SHP77 (cell line): Measurements from ENCODE around the gene ZNF17.
A peak's percentile ranks its signal among the peaks of the same experiment; 100 is the strongest.

Source experiments
- DNase-seq, 2 experiments: peaks; one replicate each; lab custom pipeline; 2025; lab: John Stamatoyannopoulos, UW

Gene ZNF17

GRCh38 chr19:57434386-57435061 lies 23.6 kb downstream of the ZNF17 start:
- DNase-seq = no peak

DNA sequence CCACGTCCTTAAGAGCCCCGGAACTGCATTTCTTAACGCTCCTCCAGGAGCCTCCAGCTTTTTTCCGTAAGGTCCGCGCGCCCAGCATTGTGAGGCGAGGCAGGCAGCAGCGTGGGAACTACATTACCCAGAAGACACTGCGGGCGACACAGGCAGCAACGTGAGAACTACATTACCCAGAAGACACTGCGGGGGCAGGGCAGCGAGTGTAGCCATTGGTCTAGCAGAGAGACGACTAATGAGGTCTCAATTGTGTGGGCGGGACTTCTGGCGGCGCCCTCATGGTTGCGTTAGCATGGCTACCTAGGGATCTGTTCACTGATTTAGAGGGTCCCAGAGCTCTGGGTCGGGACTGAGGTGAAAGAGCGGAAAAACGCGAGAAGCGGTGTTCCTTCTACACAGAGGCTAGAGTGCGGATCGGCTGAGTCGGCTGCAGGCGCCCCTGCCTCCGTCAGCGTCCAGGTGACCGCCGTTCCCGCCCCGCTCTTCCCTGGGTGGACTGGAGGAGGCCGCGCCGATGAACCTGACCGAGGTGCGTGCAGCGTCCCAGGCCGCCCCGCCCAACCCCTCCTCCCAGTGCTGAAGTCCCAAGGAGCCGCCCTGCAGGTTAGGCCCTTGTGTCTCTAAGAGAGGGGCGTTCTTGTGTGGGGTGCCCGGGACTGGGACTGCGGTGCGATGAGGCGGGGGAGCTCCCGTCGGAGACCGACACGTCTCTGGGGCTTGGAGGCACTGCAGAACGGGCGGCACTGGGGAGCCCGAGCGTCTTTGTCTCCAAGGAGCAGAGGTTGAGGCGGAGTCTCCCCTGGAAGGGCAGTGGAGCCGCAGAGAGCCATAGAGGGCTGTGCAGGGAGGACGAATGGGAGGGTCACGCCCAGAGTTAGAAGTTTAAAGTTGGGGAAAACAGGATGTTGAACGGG lies 24.4 kb downstream of the ZNF17 start, which contains the start of gene ZNF749:
Gene ZNF749 (plus strand): TSS at position 264 of the 917 bp plus-strand sequence. CDS start 254 bp downstream, at position 518.
- peak; percentile 97 to 98 for DNase-seq

GRCh38 chr19:57436417-57436816 lies 25.5 kb downstream of the ZNF17 start:
- no peak for DNase-seq

DNA sequence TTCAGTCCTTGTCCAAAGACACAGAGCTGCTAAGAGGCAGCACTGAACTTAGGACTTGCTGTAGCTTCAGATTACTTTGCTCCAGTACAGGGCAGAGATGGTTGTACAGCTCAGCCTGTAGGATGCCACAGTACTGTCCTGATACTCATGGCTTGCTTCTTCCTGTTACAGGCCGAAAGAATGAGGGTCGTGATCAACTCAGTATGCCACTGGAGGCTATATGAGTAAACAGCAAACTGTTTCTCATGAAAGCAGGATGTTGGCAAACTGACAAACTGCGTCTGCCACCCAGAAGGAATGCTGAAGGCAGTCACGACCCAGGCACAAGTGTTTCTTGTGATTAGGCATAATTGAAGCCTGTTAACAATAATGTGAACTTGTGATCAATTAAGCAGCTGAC lies 27.0 kb downstream of the ZNF17 start:
- DNase-seq = no peak

DNA sequence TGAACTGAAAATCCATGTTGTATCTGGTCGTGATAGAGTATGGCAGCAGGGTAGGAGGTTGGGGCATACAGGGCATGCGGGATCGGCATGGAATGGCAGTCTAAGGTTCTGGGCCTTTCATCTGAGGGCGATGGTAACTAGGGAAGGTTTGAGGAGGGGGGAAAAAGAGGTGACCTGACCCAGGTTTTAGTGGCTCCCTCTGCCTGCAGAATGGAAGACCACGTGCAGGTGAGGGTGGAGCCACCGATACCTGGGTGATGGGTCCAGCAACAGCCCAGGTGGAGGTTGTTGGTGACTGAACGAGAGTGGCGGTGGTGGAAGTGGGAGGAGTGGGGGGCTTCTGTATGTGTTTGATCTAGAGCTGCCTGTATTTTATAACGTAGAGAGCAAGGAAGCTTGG lies 28.0 kb downstream of the ZNF17 start:
- no peak for DNase-seq

DNA sequence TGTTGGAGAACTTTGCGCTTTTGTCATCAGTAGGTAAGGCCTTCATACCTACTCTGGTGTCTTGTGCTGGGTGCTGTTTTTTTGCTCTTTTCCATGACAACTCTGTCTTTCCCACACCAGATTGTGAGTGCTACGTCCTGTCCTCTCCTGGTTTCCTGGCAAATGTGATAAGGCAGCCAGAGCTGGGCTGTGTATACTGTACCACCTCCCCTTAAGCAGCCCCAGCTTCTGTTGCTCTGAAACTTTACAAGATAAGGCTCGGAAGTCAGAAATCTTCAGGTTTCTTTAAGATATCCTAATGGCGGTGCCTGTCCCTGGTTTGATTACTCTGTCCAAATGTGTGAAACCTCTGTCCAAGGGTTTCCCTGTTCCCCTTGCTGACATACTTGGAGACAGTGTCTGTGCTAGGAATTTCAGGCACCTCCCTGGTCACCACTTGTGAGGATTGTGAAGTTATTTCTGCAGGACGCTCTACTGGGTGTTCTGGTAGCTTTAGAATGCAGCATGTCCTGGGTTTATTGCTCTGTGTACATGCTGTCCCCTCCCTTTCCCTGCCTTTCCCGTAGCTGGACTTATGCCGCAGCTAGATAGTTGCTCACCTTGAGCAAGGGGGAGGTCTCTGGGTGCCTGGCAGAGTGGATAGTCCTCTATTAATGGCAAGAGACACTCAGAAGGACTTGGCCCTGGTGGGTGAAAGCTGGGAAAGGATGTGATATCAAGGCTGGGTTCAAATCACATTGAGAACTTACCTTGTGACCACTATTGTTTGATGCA lies 31.2 kb downstream of the ZNF17 start:
- DNase-seq = no peak

DNA sequence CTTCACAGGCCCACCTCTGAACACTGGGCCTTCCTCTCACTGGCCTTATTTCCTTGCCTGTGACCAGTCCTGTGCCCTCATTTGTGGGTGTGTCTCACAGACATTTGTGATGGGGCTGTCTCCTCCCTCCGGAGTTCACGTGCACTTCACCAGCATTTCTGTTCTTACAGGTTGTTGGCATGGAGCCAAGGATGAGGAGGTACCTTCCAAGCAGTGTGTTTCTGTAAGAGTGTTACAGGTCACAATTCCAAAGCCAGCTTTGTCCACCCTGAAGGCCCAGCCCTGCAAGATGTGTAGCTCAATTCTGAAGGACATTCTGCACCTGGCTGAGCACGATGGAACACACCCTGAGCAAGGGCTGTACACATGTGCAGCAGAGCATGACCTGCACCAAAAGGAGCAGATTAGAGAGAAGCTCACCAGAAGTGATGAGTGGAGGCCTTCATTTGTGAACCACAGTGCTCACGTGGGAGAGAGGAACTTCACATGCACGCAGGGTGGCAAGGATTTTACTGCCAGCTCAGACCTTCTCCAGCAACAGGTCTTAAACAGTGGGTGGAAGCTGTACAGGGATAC lies 32.2 kb downstream of the ZNF17 start:
- no peak for DNase-seq

DNA sequence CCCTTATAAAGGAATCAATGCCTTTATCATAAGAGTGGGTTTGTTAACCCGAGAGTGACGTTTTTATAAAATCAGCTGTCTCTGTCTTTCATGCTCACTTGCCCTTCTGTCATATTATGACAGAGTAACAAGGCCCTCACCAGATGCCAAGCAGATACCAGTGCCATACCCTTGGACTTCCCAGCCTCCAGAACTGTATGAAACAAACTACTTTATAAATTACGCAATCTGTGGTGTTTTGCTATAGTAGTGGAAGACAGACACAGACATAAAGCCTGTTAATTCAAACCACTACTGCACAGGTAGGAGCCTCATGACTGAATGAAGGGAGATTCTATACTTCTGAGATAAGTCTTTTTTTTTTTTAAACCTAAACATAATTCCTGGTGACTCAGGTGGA lies 41.3 kb downstream of the ZNF17 start:
- DNase-seq = no peak

DNA sequence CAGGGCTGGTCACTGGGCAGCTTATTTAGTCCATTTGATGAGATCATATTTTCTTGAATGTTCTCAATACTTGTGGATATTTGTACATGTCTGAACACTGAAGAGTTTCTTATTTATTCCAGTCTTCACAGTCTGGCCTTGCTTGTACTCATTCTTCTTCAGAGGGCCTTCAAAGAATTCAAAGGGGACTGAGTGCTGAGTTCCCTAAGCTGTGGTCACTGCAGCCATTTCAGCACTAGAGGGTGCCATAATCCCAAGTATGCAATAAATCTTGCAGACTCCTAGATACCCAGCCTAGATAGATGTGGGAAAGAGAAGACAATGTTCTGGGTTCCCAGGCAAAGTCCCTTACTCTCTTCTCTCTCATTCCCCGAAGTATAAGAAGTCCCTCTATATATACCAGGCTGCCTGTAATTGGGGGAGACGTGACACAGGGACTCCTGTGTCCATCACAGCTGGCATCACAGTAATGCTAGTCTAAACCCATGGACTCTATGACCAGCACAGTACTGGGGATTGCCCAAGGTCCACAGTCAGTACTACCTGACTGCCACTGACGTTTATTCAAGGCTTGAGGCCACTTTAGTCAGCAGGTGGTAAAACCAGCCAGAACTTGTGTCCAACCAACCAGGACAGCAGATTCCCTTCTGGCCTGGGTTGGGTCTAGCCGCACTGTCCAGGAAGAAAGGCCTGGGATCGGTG lies 54.9 kb downstream of the ZNF17 start:
- peak; percentile 5 to 16 for DNase-seq

- DNase-seq = no peak
Observed at GRCh38 chr19:57466489-57466888, 55.5 kb downstream of the ZNF17 start.
